Measurements from ENCODE around the gene SPNS2.

Gene SPNS2

DNA sequence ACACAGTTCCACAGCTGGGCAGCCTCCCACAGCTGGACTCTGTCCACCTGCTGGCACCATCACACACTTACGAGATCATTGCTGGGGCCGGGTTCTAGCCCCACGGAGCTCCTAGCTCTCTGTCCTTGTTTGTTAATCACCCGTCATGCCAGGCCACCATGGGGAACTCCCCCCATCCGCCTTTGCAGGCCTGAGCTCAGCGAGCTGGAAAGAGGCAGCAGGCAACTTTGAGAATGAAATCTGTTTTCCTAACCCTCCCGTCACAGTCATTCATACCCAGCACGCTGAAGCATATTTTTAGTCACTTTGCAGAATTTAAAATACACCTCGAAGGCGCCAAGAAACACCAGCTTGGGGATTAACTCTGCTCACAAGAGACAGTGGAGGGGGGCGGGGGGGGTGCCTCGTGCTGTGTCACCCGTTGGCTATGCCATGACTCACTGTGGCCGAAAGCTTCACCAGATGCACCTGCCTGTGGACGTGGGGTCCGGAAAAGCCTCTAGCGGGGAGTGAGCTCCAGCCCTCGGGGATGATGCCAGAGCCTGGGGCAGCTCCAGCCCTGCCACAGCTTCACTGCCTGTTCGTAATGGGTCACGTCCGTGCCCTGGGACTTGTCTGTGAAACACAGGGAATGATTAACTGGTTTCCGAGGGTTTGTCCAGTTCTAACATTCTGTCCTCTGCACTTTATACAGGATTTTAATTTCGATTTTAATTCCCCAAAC lies 1.4 kb upstream of the SPNS2 start:
- TF ChIP-seq GLIS3 (CRISPR knock-in tag; IDR thresholded peaks at IDR 0.05) = no peak
- TF ChIP-seq PPARA (CRISPR knock-in tag; IDR thresholded peaks at IDR 0.05; ENCODE audit: borderline replicate concordance) = no peak
- TF ChIP-seq, protein P1, sequence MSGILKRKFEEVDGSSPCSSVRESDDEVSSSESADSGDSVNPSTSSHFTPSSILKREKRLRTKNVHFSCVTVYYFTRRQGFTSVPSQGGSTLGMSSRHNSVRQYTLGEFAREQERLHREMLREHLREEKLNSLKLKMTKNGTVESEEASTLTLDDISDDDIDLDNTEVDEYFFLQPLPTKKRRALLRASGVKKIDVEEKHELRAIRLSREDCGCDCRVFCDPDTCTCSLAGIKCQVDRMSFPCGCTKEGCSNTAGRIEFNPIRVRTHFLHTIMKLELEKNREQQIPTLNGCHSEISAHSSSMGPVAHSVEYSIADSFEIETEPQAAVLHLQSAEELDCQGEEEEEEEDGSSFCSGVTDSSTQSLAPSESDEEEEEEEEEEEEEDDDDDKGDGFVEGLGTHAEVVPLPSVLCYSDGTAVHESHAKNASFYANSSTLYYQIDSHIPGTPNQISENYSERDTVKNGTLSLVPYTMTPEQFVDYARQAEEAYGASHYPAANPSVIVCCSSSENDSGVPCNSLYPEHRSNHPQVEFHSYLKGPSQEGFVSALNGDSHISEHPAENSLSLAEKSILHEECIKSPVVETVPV (CRISPR knock-in tag; IDR thresholded peaks at IDR 0.05) = no peak
- no peak for TF ChIP-seq TCF4 (CRISPR knock-in tag; IDR thresholded peaks at IDR 0.05; ENCODE audit: borderline replicate concordance)
- TF ChIP-seq SNAI2 (CRISPR knock-in tag; IDR thresholded peaks at IDR 0.05) = no peak
- TF ChIP-seq OSR1 (CRISPR knock-in tag; IDR thresholded peaks at IDR 0.05) = no peak
- no peak for TF ChIP-seq ISL1 (CRISPR knock-in tag; IDR thresholded peaks at IDR 0.05)
- TF ChIP-seq, protein P2, sequence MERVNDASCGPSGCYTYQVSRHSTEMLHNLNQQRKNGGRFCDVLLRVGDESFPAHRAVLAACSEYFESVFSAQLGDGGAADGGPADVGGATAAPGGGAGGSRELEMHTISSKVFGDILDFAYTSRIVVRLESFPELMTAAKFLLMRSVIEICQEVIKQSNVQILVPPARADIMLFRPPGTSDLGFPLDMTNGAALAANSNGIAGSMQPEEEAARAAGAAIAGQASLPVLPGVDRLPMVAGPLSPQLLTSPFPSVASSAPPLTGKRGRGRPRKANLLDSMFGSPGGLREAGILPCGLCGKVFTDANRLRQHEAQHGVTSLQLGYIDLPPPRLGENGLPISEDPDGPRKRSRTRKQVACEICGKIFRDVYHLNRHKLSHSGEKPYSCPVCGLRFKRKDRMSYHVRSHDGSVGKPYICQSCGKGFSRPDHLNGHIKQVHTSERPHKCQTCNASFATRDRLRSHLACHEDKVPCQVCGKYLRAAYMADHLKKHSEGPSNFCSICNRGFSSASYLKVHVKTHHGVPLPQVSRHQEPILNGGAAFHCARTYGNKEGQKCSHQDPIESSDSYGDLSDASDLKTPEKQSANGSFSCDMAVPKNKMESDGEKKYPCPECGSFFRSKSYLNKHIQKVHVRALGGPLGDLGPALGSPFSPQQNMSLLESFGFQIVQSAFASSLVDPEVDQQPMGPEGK (CRISPR knock-in tag; IDR thresholded peaks at IDR 0.05; ENCODE audit: borderline replicate concordance) = no peak
- no peak for TF ChIP-seq ZNF70 (CRISPR knock-in tag; IDR thresholded peaks at IDR 0.05)
- no peak for TF ChIP-seq ZC3H10 (CRISPR knock-in tag; IDR thresholded peaks at IDR 0.05)
- no peak for TF ChIP-seq ZFP30 (CRISPR knock-in tag; IDR thresholded peaks at IDR 0.05)
- TF ChIP-seq, protein P3, sequence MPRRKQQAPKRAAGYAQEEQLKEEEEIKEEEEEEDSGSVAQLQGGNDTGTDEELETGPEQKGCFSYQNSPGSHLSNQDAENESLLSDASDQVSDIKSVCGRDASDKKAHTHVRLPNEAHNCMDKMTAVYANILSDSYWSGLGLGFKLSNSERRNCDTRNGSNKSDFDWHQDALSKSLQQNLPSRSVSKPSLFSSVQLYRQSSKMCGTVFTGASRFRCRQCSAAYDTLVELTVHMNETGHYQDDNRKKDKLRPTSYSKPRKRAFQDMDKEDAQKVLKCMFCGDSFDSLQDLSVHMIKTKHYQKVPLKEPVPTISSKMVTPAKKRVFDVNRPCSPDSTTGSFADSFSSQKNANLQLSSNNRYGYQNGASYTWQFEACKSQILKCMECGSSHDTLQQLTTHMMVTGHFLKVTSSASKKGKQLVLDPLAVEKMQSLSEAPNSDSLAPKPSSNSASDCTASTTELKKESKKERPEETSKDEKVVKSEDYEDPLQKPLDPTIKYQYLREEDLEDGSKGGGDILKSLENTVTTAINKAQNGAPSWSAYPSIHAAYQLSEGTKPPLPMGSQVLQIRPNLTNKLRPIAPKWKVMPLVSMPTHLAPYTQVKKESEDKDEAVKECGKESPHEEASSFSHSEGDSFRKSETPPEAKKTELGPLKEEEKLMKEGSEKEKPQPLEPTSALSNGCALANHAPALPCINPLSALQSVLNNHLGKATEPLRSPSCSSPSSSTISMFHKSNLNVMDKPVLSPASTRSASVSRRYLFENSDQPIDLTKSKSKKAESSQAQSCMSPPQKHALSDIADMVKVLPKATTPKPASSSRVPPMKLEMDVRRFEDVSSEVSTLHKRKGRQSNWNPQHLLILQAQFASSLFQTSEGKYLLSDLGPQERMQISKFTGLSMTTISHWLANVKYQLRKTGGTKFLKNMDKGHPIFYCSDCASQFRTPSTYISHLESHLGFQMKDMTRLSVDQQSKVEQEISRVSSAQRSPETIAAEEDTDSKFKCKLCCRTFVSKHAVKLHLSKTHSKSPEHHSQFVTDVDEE (CRISPR knock-in tag; IDR thresholded peaks at IDR 0.05) = no peak
- TF ChIP-seq RARB (CRISPR knock-in tag; IDR thresholded peaks at IDR 0.05) = no peak
- no peak for TF ChIP-seq ZNF565 (CRISPR knock-in tag; conservative IDR thresholded peaks at IDR 0.05; ENCODE audit: low read depth)
- TF ChIP-seq CSDC2 (CRISPR knock-in tag; IDR thresholded peaks at IDR 0.05) = no peak
- TF ChIP-seq, protein P4, sequence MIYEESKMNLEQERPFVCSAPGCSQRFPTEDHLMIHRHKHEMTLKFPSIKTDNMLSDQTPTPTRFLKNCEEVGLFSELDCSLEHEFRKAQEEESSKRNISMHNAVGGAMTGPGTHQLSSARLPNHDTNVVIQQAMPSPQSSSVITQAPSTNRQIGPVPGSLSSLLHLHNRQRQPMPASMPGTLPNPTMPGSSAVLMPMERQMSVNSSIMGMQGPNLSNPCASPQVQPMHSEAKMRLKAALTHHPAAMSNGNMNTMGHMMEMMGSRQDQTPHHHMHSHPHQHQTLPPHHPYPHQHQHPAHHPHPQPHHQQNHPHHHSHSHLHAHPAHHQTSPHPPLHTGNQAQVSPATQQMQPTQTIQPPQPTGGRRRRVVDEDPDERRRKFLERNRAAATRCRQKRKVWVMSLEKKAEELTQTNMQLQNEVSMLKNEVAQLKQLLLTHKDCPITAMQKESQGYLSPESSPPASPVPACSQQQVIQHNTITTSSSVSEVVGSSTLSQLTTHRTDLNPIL (CRISPR knock-in tag; IDR thresholded peaks at IDR 0.05; ENCODE audit: low read depth) = no peak
- no peak for TF ChIP-seq ARNTL (CRISPR knock-in tag; IDR thresholded peaks at IDR 0.05; ENCODE audit: borderline replicate concordance, low read depth)
- TF ChIP-seq ZNF8 (CRISPR knock-in tag; IDR thresholded peaks at IDR 0.05) = no peak
- TF ChIP-seq ESRRG (CRISPR knock-in tag; IDR thresholded peaks at IDR 0.05) = no peak
- TF ChIP-seq BACH2 (CRISPR knock-in tag; IDR thresholded peaks at IDR 0.05; ENCODE audit: borderline replicate concordance) = no peak
- ATAC-seq = no peak; the same call in 2 of the 3 replicates

DNA sequence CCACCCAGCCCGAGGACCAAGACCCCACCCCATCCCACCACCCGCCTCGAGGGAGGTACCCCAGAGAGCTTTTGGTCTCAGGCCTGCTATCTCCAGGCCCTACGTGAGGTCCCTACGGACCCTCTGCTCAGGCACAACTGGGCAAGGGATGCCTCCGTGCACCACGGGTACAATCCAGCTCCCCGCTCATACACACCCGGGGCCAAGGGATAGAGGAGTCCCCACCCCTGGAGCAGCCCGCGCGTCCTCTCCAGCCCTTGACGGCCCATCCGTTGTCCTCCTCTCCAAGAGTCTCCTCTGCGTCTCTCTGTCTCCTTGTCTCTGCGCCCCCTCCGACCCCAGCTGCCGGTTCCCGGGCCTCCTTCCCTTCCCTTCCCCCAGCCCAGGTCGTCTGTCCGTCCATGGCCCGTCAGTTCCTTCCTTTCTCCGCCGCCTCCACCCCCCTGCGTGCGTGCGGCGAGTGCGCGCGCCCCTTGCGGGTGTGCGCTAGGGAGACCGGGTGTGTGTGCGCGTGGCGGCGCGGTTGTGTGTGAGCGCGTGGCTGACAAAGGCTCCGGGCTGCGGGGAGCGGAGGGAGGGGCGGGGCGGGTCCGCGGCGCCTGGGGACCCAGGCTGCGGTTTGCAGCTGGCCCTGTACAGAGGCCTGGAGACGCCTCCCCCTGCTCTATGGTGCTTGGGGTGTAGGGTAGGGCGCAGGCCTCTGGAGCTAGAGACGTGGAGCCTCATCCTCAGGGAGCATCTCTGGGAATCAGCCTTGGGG lies 930 bp downstream of the SPNS2 start:
- TF ChIP-seq, protein P2 (CRISPR knock-in tag; IDR thresholded peaks at IDR 0.05; ENCODE audit: borderline replicate concordance) = no peak
- TF ChIP-seq CSDC2 (CRISPR knock-in tag; IDR thresholded peaks at IDR 0.05) (no peak), ZFP3 (CRISPR knock-in tag; IDR thresholded peaks at IDR 0.05) (no peak), ZNF565 (CRISPR knock-in tag; conservative IDR thresholded peaks at IDR 0.05; ENCODE audit: low read depth) (no peak), BACH2 (CRISPR knock-in tag; IDR thresholded peaks at IDR 0.05; ENCODE audit: borderline replicate concordance) (no peak), ARNTL (CRISPR knock-in tag; IDR thresholded peaks at IDR 0.05; ENCODE audit: borderline replicate concordance, low read depth) (no peak), SNAI2 (CRISPR knock-in tag; IDR thresholded peaks at IDR 0.05) (no peak), ZNF8 (CRISPR knock-in tag; IDR thresholded peaks at IDR 0.05) (no peak), ZNF70 (CRISPR knock-in tag; IDR thresholded peaks at IDR 0.05) (no peak), OSR1 (CRISPR knock-in tag; IDR thresholded peaks at IDR 0.05) (no peak)
- TF ChIP-seq, protein P5, sequence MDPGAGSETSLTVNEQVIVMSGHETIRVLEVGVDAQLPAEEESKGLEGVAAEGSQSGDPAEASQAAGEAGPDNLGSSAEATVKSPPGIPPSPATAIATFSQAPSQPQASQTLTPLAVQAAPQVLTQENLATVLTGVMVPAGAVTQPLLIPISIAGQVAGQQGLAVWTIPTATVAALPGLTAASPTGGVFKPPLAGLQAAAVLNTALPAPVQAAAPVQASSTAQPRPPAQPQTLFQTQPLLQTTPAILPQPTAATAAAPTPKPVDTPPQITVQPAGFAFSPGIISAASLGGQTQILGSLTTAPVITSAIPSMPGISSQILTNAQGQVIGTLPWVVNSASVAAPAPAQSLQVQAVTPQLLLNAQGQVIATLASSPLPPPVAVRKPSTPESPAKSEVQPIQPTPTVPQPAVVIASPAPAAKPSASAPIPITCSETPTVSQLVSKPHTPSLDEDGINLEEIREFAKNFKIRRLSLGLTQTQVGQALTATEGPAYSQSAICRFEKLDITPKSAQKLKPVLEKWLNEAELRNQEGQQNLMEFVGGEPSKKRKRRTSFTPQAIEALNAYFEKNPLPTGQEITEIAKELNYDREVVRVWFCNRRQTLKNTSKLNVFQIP (CRISPR knock-in tag; IDR thresholded peaks at IDR 0.05; ENCODE audit: borderline replicate concordance, low read depth) = no peak
- TF ChIP-seq, protein P3 (CRISPR knock-in tag; IDR thresholded peaks at IDR 0.05) = no peak
- ATAC-seq = no peak
